HG03280 (cell line): ENCODE measurements around the gene METTL24.
"Not testable (repeated sequence)": the region's sequence is repeated elsewhere in the genome, so short reads cannot be mapped to it uniquely, and the experiment has no call there.

Experiments
- ATAC-seq: cut with Tn5 transposase; IDR thresholded peaks from one replicate; pipeline ENCODE4 v1.9.1; 2021; ENCODE audit warnings: mild to moderate bottlenecking, moderate library complexity; ENCODE audit not compliant: unreplicated experiment

Gene METTL24

GRCh38 chr6:110363748-110364147, 5.6 kb upstream of the METTL24 start:
- no peak for ATAC-seq

- no peak for ATAC-seq
Observed at GRCh38 chr6:110360676-110361075, 2.5 kb upstream of the METTL24 start.

GRCh38 chr6:110359556-110359955, 1.4 kb upstream of the METTL24 start:
- no peak for ATAC-seq

- ATAC-seq = no peak
Observed at GRCh38 chr6:110358553-110359160, 508 bp upstream of the METTL24 start.

- ATAC-seq = no peak
Observed at GRCh38 chr6:110357298-110357663, 868 bp downstream of the METTL24 start.

GRCh38 chr6:110356778-110357177, 1.4 kb downstream of the METTL24 start:
- ATAC-seq = no peak

- no peak for ATAC-seq
Observed at GRCh38 chr6:110355727-110356126, 2.4 kb downstream of the METTL24 start.

GRCh38 chr6:110355022-110355421, 3.1 kb downstream of the METTL24 start:
- no peak for ATAC-seq

GRCh38 chr6:110354153-110354552, 4.0 kb downstream of the METTL24 start:
- no peak for ATAC-seq

- ATAC-seq = no peak
Observed at GRCh38 chr6:110353457-110354001, 4.6 kb downstream of the METTL24 start.

- ATAC-seq = no peak
Observed at GRCh38 chr6:110352563-110353262, 5.4 kb downstream of the METTL24 start.

- ATAC-seq = no peak
Observed at GRCh38 chr6:110351986-110352385, 6.2 kb downstream of the METTL24 start.

- no peak for ATAC-seq
Observed at GRCh38 chr6:110351546-110351945, 6.6 kb downstream of the METTL24 start.

GRCh38 chr6:110350593-110350992, 7.6 kb downstream of the METTL24 start:
- ATAC-seq = not testable (repeated sequence)

- no peak for ATAC-seq
Observed at GRCh38 chr6:110348961-110349690, 9.0 kb downstream of the METTL24 start.

GRCh38 chr6:110345025-110345424, 13.1 kb downstream of the METTL24 start:
- ATAC-seq = no peak

GRCh38 chr6:110342759-110343158, 15.4 kb downstream of the METTL24 start:
- no peak for ATAC-seq

- no peak for ATAC-seq
Observed at GRCh38 chr6:110341663-110342596, 16.2 kb downstream of the METTL24 start.

GRCh38 chr6:110341067-110341466, 17.1 kb downstream of the METTL24 start:
- ATAC-seq = no peak

GRCh38 chr6:110340392-110340965, 17.7 kb downstream of the METTL24 start:
- no peak for ATAC-seq
